GM19324 (cell line): ENCODE data around the gene PLSCR3.

ENCODE experiments used
- ATAC-seq: cut with Tn5 transposase; IDR thresholded peaks from one replicate; pipeline ENCODE4 v1.9.1; 2021; ENCODE audit warnings: mild to moderate bottlenecking, moderate library complexity; ENCODE audit not compliant: unreplicated experiment, low FRiP score

Gene PLSCR3

GRCh38 chr17:7351665-7352502, 42.4 kb downstream of the PLSCR3 start, which contains the start of gene KCTD11:
KCTD11 (plus strand) TSS chr17:7352162.
- peak; percentile 69 for ATAC-seq

GRCh38 chr17:7348478-7349242, 45.7 kb downstream of the PLSCR3 start:
- ATAC-seq, result no peak

- ATAC-seq, result no peak
These were observed 46.5 kb downstream of the PLSCR3 start for GRCh38 chr17:7347630-7348477.

GRCh38 chr17:7346761-7347614, 47.3 kb downstream of the PLSCR3 start:
- ATAC-seq, result no peak

GRCh38 chr17:7343250-7343649, 51.1 kb downstream of the PLSCR3 start:
- no peak for ATAC-seq

- no peak for ATAC-seq
These were observed 52.5 kb downstream of the PLSCR3 start for GRCh38 chr17:7341842-7342241.

GRCh38 chr17:7340179-7340578, 54.1 kb downstream of the PLSCR3 start:
- no peak for ATAC-seq
